ENCODE results near the gene DNAL1.

- TF ChIP-seq CTCF (IDR thresholded peaks at IDR 0.05; ENCODE audit: borderline replicate concordance, extremely low read depth, low read length, poor library complexity, severe bottlenecking), result no peak
- no peak for TF ChIP-seq EZH2 (IDR thresholded peaks at IDR 0.05; ENCODE audit: borderline replicate concordance, low read depth, low read length, severe bottlenecking)
These were observed 36.0 kb downstream of the DNAL1 start for GRCh38 chr14:73680821-73681220.
